HCT116 (cell line): ENCODE measurements around the gene ZNF862.

Experiments
- CTCF ChIP-seq, 3 experiments: fragments of 200-600 bp in 1 of 3; sonication (generic) in 1 of 3; IDR thresholded peaks in 2 of 3; conservative IDR thresholded peaks in 1 of 3; 2 replicates each; pipeline ENCODE4 v1.5.1; 2012 to 2017; ENCODE audit warnings: low read depth in 2 of 3, low read length in 2 of 3, antibody characterized with exemption in 1 of 3, borderline replicate concordance in 1 of 3, control low read depth in 1 of 3, mild to moderate bottlenecking in 1 of 3, mixed read lengths in 1 of 3, mixed run types in 1 of 3, moderate library complexity in 1 of 3; ENCODE audit not compliant: insufficient read depth in 1 of 3
- EGR1 ChIP-seq: IDR thresholded peaks from 2 replicates; pipeline ENCODE4 v1.6.1; 2012; ENCODE audit warnings: low read depth
- EZH2 ChIP-seq: fragments of 200-600 bp; sonication (generic); IDR thresholded peaks from 2 replicates; pipeline ENCODE4 v1.6.1; 2017; ENCODE audit warnings: antibody characterized with exemption, mixed run types
- POLR2A ChIP-seq: IDR thresholded peaks from 2 replicates; pipeline ENCODE4 v1.7.0; 2011; ENCODE audit warnings: borderline replicate concordance; ENCODE audit not compliant: insufficient read depth, insufficient read length; ENCODE audit errors: extremely low read depth
- POLR2AphosphoS5 ChIP-seq: IDR thresholded peaks from 2 replicates; pipeline ENCODE4 v1.6.1; 2011; ENCODE audit warnings: mild to moderate bottlenecking, low read depth, low read length, moderate library complexity
- RAD21 ChIP-seq: IDR thresholded peaks from 2 replicates; pipeline ENCODE4 v1.6.1; 2012; ENCODE audit warnings: low read depth, mild to moderate bottlenecking
- REST ChIP-seq: IDR thresholded peaks from 2 replicates; pipeline ENCODE4 v1.6.1; 2012; ENCODE audit warnings: low read depth
- SP1 ChIP-seq: IDR thresholded peaks from 2 replicates; pipeline ENCODE4 v1.6.1; 2012; ENCODE audit warnings: low read depth

GRCh38 chr7:149797771-149798170 lies 40.4 kb upstream of the ZNF862 start:
- TF ChIP-seq CTCF (IDR thresholded peaks at IDR 0.05 in 2 of 3, conservative IDR thresholded peaks at IDR 0.05 in 1 of 3; ENCODE audit: borderline replicate concordance in 1 of 3, insufficient read depth in 1 of 3, low read depth in 2 of 3, low read length in 2 of 3) (no peak), EZH2 (no peak), POLR2AphosphoS5 (no peak), EGR1 (no peak), POLR2A (no peak), RAD21 (no peak), REST (no peak), SP1 (no peak)
